ENCODE results near the gene CDCA5. TPM values are rescaled to one million over a fixed set of nuclear protein-coding genes. Genes with fewer than 3 reads are reported as not detected.

Gene CDCA5
- total RNA-seq, 1 donor from 2014 or later, result 9.0 TPM

DNA sequence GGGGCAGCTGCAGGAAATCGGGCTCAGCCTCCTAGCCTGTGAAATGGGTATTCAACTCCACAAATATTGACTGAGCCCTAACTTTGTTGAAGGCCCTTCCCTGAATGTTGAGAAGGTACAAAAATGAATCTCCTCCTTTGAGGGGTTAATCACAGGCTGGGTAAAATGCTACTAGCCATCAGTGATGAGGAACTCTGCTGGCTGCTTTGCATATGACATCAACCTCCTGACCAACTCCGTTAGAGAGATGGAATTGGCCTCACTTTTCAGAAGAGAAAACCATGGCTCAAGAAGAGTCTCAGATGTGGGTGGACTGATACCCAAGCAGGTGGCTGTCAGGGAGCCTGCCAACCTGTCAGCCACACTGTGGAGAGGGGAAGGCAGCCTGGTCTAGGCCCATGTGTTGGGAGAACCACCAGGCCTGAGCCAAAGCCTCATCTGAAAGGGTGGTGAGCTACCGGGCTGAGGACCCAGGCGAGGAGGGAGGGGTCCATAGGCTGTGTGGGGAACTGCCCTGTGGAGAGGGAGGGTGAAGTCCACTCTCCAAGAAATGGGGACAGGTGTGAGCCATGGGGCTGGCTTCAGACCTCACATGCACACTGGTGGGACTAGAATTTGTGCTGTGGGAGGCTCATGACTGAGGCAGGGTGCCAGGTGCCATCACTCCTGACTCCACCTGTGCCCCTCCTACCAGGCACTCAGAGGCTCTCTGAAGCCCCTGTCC, 11.8 kb downstream of the CDCA5 start:
- DNase-seq (ENCODE audit: low read depth, low spot score), result no peak

DNA sequence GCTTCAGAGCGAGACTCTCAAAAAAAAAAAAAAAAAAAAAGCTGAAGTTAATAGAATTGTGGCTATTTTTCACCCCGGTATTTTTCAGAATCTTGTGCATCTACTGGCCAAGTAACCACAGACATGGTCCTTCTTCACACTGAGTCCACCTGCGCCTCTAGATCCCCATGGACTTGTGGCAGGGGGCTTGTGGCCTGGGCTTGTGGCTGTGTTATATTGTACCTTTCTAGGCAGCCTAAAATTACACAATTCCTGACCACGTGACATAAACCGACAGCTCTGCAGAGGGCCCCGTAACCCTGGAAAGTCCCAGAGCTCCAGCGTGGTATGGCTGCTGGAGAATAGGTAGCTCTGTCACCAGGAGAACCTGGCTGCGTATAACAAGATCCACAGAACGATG, 14.6 kb downstream of the CDCA5 start:
- DNase-seq (ENCODE audit: low read depth, low spot score), result no peak

DNA sequence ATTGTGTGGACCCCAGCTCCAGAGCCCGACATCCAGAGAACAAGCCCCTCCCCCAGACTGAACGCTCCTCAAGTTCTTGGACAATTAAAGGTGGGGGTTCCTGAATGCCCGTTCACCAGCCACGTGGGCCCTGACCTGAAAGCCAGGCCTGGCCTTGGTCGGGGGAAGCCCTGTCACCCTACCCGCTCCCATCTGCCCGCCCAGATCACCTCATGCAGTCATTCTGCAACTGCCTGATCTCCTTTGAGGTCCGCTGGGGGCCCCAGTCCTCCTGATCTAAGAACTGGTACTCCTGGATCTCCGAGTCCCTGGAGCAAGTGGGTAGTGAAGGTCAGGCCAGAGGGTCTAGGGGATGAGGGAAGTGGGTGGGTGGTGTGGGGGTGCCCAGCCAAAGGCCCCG, 16.4 kb downstream of the CDCA5 start:
- DNase-seq (ENCODE audit: low read depth, low spot score), result no peak

DNA sequence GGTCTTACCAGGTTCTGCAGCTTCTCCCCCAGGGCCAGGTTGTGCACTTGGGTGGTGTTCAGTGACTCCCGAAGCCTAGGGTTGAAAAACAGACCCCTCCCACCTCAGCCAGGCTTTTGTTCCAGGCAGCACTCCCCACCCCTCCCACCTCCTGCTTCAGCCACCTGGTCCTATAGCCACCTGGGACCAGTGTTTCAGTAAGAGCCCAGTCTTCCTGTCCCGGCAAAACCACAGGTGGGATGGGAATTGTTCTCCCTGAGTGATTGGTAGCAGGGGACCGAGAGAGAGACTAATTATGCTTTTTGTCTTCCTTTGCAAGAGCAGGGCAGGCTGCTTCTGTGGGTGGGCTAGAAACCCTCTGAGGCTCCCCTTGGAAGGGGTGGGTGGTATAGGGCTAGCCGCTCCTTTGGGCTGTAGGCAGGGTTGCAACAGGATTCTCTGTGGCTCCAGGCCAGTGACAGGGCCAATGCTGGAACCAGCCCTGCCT, 17.0 kb downstream of the CDCA5 start:
- no peak for DNase-seq (ENCODE audit: low read depth, low spot score)

DNA sequence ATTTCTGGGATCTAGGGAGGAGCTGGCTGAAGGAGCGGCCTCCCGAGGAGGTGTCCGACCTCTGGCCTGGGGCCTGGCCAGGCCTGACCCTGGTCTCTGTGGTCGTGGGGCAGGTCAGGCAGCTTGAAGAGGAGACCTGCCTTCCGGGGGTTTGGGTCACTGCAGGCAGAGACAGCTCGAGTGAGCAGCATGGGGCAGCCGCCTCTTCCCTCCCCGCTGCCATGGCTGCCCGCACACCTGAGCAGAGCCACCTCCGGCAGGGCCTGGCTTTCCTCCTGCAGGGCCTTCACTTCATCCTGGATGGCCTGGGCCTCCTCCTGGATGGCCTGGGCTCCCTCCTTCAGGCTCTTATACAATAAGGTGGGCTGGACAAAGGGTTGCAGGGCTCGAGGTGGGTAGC, 17.5 kb downstream of the CDCA5 start:
- DNase-seq (ENCODE audit: low read depth, low spot score), result no peak

DNA sequence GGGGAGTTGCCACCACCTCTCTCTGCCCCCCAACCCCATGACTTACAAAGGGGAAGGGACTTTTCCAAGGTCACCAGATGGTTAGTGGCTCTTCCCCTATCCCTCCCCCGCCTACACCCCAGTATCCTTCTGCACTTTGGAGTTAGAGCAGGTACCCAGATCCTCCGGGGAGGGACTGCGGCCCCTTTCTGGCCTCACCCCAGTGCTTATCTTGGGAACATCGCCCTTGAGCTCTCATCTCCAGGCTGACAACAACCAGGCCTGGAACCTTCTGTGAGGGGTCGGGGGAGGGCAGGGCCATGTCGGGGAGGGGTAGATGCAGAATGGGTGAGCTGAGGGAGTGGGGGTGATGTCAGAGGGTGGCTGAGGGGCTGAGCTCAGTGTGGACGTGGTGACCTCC, 18.0 kb downstream of the CDCA5 start:
- DNase-seq (ENCODE audit: low read depth, low spot score), result no peak

DNA sequence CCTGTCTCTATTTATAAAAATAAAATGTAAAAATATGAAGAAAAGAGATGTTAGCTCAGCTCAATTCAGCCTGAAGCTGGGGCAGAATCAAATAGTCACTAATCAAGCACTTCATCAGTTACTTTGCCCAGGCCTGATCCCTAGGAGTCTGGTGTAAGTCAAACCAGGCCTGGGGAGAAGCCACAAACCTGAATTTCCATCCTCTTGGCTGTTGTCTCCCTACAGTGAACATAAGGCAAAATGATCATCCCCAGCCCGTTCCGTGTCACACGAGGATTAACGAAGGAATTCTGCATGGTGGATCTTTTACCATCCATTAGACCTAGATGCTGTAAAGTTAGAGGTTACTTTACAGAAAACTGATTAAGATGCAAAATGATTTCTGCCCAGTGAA, 19.0 kb downstream of the CDCA5 start:
- no peak for DNase-seq (ENCODE audit: low read depth, low spot score)

DNA sequence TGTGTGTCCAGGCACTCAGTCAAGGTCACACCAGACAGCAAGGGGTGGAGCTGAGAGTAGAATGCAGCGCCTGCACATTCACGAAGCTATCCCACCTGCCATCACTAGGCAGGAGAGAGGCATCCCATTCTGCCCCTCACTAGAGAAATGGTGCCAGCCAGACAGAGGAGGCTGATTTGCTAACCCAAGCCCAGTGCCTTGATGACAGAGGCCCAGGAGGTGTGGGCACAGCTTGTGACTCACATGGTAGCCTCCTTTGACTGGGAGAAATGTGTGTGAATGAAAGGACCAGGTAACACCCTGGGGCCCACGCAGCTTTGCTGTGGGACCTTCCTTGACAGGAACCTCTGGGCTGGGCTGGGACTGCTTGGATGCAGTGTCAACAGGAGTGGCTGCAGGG, 20.3 kb downstream of the CDCA5 start:
- no peak for DNase-seq (ENCODE audit: low read depth, low spot score)

DNA sequence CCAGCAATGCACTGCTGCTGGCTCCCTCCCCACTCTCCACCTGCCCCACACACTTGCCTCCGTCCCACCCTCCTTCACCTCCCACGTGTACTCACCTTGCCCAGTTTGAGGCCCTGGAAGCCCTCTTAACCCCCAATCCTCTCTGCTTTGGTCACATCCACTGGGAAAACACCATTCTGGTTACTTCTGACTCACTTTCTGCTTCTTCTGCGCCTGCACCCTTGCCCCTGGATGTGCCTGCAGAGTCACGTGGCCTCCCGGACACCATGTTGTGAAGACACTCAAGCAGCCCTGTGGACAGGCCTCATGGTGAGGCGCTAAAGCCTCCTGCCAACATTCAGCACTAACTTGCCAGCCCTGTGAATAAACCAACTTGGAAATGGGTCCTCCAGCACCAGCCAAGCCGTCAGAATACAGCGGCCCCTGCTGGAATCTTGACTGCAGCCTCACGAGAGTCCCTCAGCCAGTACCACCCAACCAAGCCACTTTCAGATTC, 22.9 kb downstream of the CDCA5 start:
- no peak for DNase-seq (ENCODE audit: low read depth, low spot score)

DNA sequence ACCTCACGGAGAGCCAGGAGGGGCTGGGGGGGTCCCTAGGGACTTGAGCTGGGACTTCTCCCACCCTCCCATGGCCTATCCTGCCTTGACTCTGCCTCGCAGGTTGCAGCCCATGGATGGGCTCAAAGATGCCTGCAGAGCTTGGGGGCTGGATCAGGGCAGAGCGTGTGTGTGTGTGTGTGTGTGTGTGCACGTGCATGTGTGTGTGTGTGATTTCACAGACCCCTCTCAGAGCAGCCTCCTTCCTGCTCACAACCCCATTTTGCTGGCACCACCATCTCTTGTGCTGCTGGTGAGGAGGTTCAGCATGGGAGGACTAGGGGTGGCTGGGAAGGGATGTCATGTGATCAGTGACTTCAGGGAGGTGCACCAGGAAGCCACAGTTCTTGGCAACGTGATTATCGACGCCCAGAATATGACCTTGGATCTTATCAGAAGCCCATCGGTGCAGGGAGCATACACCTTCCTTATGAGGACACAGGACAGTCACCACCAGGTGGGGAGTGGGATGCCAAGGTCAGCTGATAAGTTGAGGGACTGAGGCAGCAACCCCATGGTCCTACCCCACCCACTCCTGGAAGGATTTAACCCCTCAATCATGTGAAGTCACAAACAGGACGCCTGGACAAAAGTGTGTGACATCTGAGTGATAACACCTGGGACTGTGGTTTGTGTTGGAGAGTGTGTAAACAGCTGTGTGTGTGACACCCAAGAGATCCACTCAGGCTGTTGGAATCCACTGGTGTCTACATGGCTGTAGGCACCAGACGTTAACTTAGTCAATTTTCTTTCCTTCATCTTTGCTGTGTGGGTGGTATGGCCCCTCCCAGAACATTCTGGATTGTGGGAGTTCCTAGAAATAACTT, 23.6 kb downstream of the CDCA5 start:
- no peak for DNase-seq (ENCODE audit: low read depth, low spot score)

DNA sequence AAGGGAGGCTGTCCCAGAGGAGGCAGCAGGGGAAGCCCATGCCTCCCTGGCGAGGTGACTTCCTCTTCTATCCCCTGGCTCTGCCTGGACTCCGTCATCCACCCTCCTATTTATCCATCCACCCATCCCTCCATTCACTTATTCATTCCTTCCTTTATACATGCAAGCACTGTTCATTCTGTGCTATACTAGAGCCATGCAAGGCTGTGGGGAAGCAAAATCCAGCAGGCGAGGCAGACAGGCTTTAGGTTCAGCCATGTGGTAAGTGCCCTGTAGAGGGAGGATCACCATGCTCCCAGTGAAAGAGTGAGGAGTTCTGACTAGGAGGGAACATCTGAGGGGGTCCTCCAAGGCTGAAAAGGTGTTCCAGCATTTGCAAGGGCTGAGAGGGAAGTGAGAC, 24.3 kb downstream of the CDCA5 start:
- DNase-seq (ENCODE audit: low read depth, low spot score), result no peak

DNA sequence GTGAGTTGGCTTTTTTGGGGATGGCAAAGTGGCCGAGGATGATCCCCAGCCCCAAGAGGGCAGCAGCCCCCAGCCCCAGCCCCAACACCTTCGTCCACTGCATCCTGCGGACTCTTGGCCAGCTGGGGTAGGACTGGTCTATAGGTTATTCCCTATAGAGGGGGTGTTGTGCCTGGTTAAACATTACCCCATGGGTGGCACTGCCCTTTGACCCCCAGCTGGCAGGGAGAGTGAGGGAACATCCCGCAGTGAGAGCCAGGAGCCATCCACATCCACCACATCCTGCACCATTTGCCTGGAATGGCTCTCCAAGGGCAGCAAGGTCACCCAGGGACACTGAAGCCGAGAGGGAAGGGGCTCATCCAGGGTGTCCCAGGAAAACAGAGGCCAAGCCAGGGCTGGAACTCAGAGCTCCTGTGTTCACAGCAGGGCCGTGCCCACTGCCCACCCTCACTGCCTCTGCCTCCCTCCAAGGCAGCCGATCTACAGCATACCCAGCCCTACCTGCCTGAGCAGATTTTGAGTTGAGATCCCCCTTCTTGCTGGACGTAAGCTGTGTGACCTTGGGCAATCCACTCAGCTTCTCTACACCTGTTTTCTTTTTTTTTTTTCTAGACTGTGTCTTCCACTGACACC, 25.3 kb downstream of the CDCA5 start, which contains the start of gene NAALADL1:
TSS of gene NAALADL1 (minus strand) at position 135 of the 636 bp plus-strand sequence. CDS start at position 103, 32 bp downstream.
- DNase-seq (ENCODE audit: low read depth, low spot score), result no peak

DNA sequence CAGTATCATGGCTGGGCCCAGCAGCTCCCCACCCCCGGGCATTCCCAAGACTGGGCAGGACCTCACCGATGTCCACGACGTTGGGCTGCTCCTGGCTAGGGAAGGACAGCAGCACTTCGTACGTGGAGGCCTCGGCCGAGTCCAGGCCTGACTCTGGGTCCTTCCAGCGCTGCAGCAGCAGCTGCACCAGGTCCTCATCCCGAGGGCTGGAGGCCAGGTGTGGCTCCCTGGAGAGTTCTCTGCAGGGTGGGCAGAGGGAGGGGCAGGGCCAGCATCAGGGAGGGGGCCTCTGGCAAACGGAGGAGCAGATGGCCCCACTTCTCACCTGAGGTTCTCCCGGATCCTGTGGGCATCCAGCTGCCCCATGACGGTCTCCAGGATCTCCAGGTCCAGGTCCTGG, 25.8 kb downstream of the CDCA5 start:
- DNase-seq (ENCODE audit: low read depth, low spot score), result no peak

DNA sequence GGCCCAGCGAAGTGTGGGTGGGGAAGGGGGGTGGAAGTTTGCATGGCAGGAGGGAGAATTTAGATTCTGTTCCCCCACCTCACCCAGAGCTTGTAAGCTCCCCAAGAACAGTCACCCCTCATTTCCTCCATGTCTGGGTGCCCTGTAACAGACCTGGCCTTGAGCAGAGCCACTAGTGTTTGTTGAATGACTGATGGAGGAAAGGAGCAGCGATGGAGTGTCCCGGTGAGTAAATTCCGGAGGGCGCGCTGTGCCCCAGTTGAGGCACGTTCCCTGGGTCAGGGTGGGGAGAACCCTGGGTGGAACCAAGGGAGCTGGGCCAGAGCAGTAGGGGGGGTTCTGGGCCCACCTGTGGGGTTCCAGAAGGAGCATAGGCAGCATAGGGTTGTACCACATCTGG, 26.3 kb downstream of the CDCA5 start:
- DNase-seq (ENCODE audit: low read depth, low spot score), result no peak

DNA sequence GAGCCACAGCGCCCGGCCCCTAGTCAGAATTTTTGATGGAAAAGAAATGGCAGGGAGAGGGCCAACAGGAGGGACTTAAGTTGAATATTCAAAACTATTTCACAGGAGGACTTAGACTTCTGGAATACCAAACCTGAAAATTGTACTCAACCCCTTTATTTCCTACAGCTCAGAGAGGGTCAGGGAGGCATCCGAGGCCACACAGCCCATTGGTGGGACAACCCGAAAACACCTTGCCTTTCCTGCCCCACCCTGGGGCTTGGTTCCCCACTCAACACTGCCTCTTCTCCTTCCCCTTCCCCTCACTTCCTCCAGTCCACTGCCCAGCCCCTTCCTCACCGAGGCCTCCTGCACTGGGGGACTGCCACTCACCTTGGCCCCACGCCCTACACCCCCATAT, 26.8 kb downstream of the CDCA5 start:
- no peak for DNase-seq (ENCODE audit: low read depth, low spot score)

DNA sequence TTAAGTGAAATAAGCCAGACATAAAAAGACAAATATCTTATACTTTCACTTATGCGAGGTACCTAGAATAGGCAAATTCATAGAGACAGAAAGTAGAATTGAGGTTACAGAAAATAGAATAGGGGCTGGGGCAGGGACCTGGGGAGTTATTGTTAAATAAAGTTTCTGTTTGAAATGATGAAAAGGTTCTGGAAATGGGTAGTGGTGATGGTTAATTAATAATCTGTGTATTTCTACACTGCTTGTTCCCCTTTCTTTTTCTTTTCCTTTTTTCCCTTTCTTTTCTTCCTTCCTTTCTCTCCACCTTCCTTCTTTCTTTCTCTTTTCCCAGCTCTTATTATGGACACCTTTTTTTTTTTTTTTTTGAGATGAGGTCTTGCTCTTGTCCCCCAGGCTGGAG, 28.3 kb downstream of the CDCA5 start:
- DNase-seq (ENCODE audit: low read depth, low spot score), result no peak

DNA sequence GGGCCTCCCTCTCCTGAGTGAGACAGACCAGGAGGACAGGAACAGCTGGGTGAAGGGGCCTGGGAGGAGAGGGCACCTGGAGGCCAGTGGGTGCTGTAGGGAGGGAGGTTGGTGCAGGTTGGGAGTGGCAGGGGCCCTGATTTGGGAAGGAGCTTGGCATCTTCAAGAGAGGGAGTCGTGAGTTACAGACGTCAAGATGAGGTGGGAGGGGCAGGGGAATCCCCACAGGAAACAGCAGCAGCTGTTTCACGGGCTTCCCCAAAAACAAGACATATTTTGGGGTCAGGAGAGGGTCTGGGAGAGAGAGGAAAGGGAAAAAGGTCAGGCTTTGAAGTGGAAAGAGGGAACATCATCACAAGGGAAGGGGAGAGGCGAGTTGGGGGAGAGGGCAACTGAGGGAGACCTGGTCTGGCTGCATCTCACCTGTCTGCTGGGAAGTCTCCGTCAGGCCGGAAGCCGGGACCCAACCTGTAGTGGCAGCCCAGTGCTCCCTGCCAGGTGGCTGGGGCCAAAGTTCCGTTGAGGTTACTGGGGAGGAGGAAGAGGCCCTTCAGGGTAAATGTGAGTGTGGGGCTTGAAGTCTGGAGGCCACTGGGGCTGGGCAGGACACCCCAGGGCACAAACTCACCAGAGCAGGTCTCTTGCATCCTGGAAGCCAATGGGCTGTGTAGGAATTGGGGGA, 29.9 kb downstream of the CDCA5 start:
- no peak for DNase-seq (ENCODE audit: low read depth, low spot score)

DNA sequence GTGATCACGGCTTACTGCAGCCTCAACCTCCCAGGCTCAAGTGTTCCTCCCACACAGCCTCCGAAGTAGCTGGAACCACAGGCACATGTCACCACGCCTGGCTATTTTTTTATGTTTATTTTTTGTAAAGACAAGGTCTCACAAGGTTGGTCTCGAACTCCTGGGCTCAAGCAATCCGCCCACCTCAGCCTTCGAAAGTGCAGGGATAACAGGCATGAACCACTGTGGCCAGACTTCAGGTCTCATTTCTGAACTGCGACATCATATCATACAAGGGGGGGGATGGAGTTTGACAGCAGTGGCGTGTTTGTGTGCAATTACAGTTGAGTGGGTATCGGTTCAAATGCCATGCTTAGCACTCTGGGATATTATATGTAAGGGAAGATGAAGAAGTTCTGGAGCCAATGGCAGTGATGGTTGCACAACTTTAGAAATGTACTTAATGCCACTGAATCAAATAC, 32.4 kb downstream of the CDCA5 start:
- no peak for DNase-seq (ENCODE audit: low read depth, low spot score)

DNA sequence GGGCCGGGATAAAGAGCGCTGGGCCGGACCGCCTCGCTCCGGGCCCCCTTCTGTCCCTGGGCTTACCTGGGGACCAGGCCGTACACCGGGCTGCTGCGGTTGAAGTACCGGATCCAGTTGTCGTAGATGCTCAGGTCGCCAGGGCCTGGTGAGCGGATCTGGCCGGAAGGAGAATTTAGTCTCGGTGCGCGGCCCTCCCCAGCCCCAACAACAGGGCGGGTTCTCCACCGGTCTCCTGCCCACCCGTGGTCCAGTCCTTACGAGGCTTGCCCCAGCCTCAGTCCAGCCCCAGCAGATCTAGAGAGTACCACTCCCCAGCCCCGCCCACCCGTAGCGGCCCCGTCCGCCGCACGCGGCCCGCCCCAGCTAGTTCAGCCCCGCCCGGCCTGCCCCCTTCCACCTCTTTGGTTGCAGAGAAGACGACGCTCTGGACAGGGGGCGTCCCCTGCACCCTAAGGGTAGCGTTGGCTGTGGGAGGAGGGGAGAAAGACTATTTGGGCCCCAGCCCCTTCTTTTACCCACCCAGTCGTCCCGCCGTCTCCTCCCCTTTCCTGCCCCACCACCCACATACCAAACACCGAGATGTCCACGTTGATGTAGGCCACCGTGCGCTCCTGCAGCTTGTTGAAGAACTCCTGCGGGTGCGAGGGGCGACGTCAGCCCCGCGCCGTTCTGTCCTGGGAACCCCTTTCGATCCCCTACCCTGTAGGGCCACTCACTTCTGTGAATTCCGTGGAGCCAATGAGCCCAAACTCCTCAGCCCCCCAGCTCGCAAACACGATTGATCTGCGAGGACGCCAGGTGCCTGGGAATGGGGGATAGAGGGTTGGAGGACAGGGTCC, 36.0 kb downstream of the CDCA5 start:
- DNase-seq (ENCODE audit: low read depth, low spot score), result no peak

DNA sequence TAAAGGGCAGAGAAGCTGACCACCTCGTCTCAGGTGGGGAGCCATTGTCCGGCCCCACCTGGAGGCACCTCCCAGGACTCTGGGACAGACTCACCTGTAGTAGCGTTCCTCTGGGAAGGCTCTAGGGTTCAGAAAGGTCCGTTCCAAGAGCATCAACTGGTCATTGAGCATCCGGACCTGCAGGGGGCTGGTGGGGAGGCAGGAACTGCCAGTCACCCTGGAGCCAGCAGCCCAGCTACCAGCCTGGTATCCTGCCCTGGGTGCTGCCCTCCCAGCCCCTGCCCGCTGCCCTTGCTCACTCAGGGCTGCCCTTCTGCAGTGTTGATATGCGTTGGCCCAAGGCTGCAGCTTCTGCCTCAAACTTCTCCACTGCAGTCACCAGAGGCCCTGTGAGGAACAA, 38.1 kb downstream of the CDCA5 start:
- DNase-seq (ENCODE audit: low read depth, low spot score), result no peak
